Psoas muscle (tissue), 8 donors: Measurements from ENCODE around the gene TCP1. TPM values are rescaled to one million over a fixed set of nuclear protein-coding genes. Genes with fewer than 3 reads are reported as not detected.
"Not testable (repeated sequence)": the region's sequence is repeated elsewhere in the genome, so short reads cannot be mapped to it uniquely, and the experiment has no call there.

Experiments
- ATAC-seq, 4 donors: fragments of 200-7000 bp; cut with Tn5 transposase; one replicate each; pipeline ENCODE4 v1.9.1; 2020; ENCODE audit warnings: moderate library complexity in 3 of 4, mild to moderate bottlenecking in 2 of 4
- DNase-seq, 2 donors: peaks; one replicate each; pipeline ENCODE4 v3.0.0-alpha.2; 2020
- H3K27ac ChIP-seq: fragments of 200-600 bp; one replicate; pipeline ENCODE4 v1.8.0; 2022
- H3K27me3 ChIP-seq, 3 donors: fragments of 200-600 bp in 1 of 3; one replicate each; pipeline versions ENCODE4 v1.6.1 to v1.8.0; 2013 to 2022; ENCODE audit warnings: low read length in 2 of 3, mild to moderate bottlenecking in 2 of 3, moderate library complexity in 1 of 3; ENCODE audit not compliant: insufficient read depth in 3 of 3
- H3K36me3 ChIP-seq, 2 donors: fragments of 200-600 bp in 1 of 2; one replicate each; pipeline versions ENCODE4 v1.6.1 to v1.8.0; 2013 to 2022; ENCODE audit warnings: low read depth in 1 of 2, mild to moderate bottlenecking in 1 of 2, moderate library complexity in 1 of 2; ENCODE audit not compliant: insufficient read depth in 1 of 2
- H3K4me1 ChIP-seq: fragments of 200-600 bp; one replicate; pipeline ENCODE4 v1.8.0; 2022
- H3K4me3 ChIP-seq: fragments of 200-600 bp; one replicate; pipeline ENCODE4 v1.8.0; 2022; ENCODE audit warnings: mild to moderate bottlenecking
- H3K9me3 ChIP-seq: fragments of 200-600 bp; one replicate; pipeline ENCODE4 v1.8.0; 2022
- CTCF ChIP-seq: fragments of 200-600 bp; IDR thresholded peaks from one replicate; pipeline ENCODE4 v1.8.0; 2022; ENCODE audit warnings: antibody characterized with exemption
- WGBS, 3 donors: extraction: QIAGEN DNeasy Blood & Tissue Kit; methylation state at CpG; one replicate each; pipeline versions ENCODE4 v1.1.6 to v1.1.7; 2013; 5-methylcytosine and 5-hydroxymethylcytosine counted together
- intact Hi-C, 2 donors: fragments of 100-400 bp; cut with DNase I; formaldehyde crosslinking; loops; one replicate each; pipeline versions ENCODE4 v1.11.0 to v1.14.2; 2022
- polyA plus RNA-seq, 3 donors: library from polyadenylated mRNA; stranded (reverse); fragments of 200-250 nt; gene quantifications; one replicate each; pipeline ENCODE4 v1.2.3, GENCODE V29; 2013
- total RNA-seq, 4 donors: library from RNA; stranded (reverse); fragmentation: NEBNext Ultra II Directional in 2 of 4; extraction: Animal tissue kit (Norgen Biotek cat#: 25700) in 2 of 4; gene quantifications; one replicate each; pipeline versions ENCODE4 v1.2.1 to v1.2.4, GENCODE V29; 2021 to 2023
- donor health status: healthy with polysubstance abuse.
- donor health status: DM: no; HTN: no; CAD: no; lungs with moderate emphysema.
- donor health status: Bipolar disorder and iron deficiency.
- donor health status: healthy.
- donor health status: DM: yes; HTN: yes; CAD: no.
- donor health status: DM: no; HTN: no; CAD: no.
- donor health status: DM: no; HTN: no; CAD: no.
- donor health status: DM: yes; HTN: yes; CAD: no.

The TCP1 gene
- total and polyA plus RNA-seq, 7 donors, result 153 to 307 (median 215) TPM

DNA sequence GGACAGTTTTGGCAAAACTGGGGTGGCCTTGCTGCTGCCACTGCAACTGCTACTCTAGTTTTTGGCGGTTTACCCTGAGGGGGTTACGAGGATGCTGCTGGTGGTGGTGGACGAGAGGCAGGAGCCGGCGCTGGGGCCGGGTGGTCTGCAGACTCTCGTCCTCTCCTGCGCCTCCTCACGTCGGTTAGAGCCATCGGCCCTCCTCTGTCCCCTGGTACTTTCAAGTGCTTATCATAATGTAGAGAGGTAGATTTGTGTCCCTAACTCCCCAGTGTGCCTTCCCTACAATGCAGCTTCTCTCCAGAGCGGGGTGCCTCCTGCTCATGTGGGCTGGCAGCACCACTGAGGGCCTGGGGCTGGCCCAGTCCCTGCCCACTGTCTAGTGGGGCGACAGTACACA, 36.6 kb upstream of the TCP1 start:
- 95 to 97% (median 96%) methylated on average over 13 of the region's 13 CpGs for WGBS, 3 donors
- Histone ChIP-seq H3K4me3 (no peak overlapping the region), H3K27ac (no peak overlapping the region), H3K27me3 (no peaks in the 10 kb centered on the region), H3K9me3 (no peaks in the 10 kb centered on the region), H3K36me3 (peaks cover 0 to 1% of the 10 kb centered on the region in 2 donors), H3K4me1 (peaks cover 7% of the 10 kb centered on the region)
- intact Hi-C loops, result no loop called here
- TF ChIP-seq CTCF, result no peak
- DNase-seq (no peak), ATAC-seq (no peak)

- H3K9me3 ChIP-seq, H3K27ac ChIP-seq, ATAC-seq, H3K27me3 ChIP-seq, DNase-seq, H3K4me1 ChIP-seq, H3K36me3 ChIP-seq, H3K4me3 ChIP-seq, intact Hi-C loops: not testable (repeated sequence)
- 96 to 98% (median 97%) methylated on average over 9 of the region's 9 CpGs for WGBS, 3 donors
Measured at GRCh38 chr6:159824690-159825089, 35.3 kb upstream of the TCP1 start.

DNA sequence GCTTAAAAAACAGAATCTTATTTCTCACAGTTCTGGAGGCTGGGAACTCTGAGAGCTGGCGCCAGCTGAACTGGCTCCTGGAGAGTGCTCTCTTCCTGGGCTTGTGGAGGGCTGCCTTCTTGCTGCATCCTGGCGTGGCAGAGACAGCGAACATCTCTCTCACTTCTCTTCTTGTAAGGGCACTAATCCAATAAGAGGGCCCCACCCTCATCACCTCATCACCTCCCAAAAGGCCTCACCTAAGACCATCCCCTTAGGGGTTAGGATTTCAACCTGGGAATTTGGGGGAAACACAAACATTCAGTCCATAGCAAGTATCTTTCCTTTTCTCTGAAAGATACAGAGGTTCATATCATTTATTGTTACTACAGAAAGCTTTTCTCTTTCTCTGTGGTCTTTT, 34.6 kb upstream of the TCP1 start:
- Histone ChIP-seq H3K4me1 (peaks cover 7% of the 10 kb centered on the region), H3K27ac (no peak overlapping the region), H3K4me3 (no peak overlapping the region), H3K9me3 (no peaks in the 10 kb centered on the region), H3K27me3 (no peaks in the 10 kb centered on the region), H3K36me3 (peaks cover 0 to 10% of the 10 kb centered on the region in 2 donors)
- intact Hi-C loops, result no loop called here
- ATAC-seq (no peak), DNase-seq (no peak)
- WGBS, 3 donors, result 92 to 96% (median 95%) methylated on average over 3 of the region's 3 CpGs
- TF ChIP-seq CTCF, result no peak

DNA sequence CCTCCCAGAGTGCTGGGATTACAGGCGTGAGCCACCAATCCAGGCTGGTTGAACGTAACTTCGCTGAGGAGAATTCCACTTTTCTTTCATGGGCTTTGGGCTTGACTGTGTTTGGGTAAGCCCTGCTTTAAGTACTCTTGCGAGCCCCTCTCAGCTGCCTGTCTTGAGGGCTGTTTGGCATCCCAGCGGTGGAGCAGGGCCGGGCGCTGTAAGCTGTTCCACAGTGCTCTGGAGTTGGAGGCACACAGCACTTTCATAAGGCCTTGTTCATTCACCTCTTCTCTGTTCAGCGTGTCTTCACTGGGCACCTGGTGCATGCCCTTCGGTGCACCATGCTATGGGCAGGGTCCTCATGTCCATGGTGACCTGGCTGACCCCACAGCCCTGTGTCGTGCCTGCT, 32.3 kb upstream of the TCP1 start:
- no peaks in the 10 kb centered on the region for H3K27me3 ChIP-seq
- WGBS, 3 donors, result 93 to 95% (median 93%) methylated on average over 10 of the region's 10 CpGs
- no peaks in the 10 kb centered on the region for H3K9me3 ChIP-seq
- no peak for TF ChIP-seq CTCF
- H3K4me1 ChIP-seq, result peaks cover under 1% of the 10 kb centered on the region
- H3K4me3 ChIP-seq, result no peak overlapping the region
- intact Hi-C loops, result no loop called here
- peaks cover 0 to 18% of the 10 kb centered on the region in 2 donors for H3K36me3 ChIP-seq
- ATAC-seq, result no peak
- no peak for DNase-seq
- no peak overlapping the region for H3K27ac ChIP-seq

DNA sequence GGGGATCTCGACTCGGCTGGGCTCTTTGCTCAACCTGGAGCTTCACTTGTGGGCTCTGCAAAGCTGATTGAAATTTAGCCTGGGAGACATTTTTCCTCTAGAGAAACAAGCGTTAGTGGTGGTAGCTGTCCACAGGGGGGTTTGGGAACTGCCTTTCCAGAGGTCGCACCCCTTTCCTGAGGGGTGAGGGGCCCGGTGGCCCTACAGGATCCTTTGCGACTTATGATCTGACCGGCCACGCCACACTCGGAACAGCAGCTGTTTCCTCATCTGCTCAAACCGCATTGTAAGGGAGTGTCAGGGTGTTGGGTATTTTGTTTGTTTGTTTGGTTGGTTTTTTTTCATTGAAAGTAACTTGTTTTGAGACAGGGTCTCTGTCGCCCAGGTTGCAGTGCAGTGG, 31.7 kb upstream of the TCP1 start:
- Histone ChIP-seq H3K4me1 (no peaks in the 10 kb centered on the region), H3K27me3 (no peaks in the 10 kb centered on the region), H3K4me3 (no peak overlapping the region), H3K27ac (no peak overlapping the region), H3K36me3 (peaks cover 0 to 18% of the 10 kb centered on the region in 2 donors), H3K9me3 (no peaks in the 10 kb centered on the region)
- ATAC-seq, result no peak
- DNase-seq, result no peak
- no peak for TF ChIP-seq CTCF
- intact Hi-C loops, result no loop called here
- 76 to 83% (median 77%) methylated on average over 11 of the region's 11 CpGs for WGBS, 3 donors
